ENCODE measurements around the gene RSPO3.

DNA sequence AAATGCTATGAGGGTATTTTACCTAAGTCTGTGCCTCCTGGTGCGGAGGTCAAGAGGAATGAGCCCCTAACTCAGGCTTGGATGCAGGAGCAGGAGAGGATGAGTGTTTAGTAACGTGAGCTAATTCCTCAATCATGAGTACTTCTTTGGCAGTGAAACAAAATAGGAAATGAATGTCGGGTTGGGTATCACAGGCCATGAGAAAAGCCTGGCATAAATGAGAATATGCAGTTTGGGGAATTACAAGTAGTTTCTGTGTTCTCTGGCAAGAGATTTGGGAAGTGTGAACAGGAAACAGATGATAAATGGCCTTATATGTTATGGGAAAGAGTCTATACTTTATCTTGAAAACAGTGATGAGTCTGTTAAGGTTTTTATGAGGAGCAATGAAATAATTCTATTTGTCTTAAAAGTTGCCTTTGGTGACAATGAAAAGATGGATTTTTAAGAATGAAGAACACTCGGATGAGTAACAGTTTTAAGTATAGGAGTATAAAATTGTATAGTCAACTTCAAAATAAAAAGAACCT lies 89.2 kb downstream of the RSPO3 start:
- TF ChIP-seq, protein P1, sequence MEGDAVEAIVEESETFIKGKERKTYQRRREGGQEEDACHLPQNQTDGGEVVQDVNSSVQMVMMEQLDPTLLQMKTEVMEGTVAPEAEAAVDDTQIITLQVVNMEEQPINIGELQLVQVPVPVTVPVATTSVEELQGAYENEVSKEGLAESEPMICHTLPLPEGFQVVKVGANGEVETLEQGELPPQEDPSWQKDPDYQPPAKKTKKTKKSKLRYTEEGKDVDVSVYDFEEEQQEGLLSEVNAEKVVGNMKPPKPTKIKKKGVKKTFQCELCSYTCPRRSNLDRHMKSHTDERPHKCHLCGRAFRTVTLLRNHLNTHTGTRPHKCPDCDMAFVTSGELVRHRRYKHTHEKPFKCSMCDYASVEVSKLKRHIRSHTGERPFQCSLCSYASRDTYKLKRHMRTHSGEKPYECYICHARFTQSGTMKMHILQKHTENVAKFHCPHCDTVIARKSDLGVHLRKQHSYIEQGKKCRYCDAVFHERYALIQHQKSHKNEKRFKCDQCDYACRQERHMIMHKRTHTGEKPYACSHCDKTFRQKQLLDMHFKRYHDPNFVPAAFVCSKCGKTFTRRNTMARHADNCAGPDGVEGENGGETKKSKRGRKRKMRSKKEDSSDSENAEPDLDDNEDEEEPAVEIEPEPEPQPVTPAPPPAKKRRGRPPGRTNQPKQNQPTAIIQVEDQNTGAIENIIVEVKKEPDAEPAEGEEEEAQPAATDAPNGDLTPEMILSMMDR (IDR thresholded peaks at IDR 0.05), result no peak
- TF ChIP-seq POLR2A (IDR thresholded peaks at IDR 0.05), result no peak

Measured in Peyer's patch (tissue), 4 donors.